Large intestine (tissue), 3 donors: ENCODE results near the gene DUSP12. TPM values are rescaled to one million over a fixed set of nuclear protein-coding genes. Genes with fewer than 3 reads are reported as not detected.
A peak's percentile ranks its signal among the peaks of the same experiment; 100 is the strongest.
"Not testable (repeated sequence)": the region's sequence is repeated elsewhere in the genome, so short reads cannot be mapped to it uniquely, and the experiment has no call there.

Source experiments
- DNase-seq, 2 donors: peaks; one replicate each; pipeline versions ENCODE4 v3.0.0 to v3.0.0-alpha.2; 2013
- H3K27ac ChIP-seq: one replicate; pipeline ENCODE4 v1.5.1; 2013; ENCODE audit warnings: low read length
- H3K27me3 ChIP-seq: 2 replicates; pipeline ENCODE4 v1.6.1; 2013; ENCODE audit warnings: low read length; ENCODE audit not compliant: control insufficient read depth, insufficient read depth
- H3K36me3 ChIP-seq: 2 replicates; pipeline ENCODE4 v1.6.1; 2013; ENCODE audit warnings: low read length; ENCODE audit not compliant: control insufficient read depth, insufficient read depth
- H3K4me1 ChIP-seq: one replicate; pipeline ENCODE4 v1.6.1; 2013; ENCODE audit warnings: low read length; ENCODE audit not compliant: control insufficient read depth, insufficient read depth
- H3K4me3 ChIP-seq: one replicate; pipeline ENCODE4 v1.5.1; 2013; ENCODE audit warnings: low read length
- H3K9me3 ChIP-seq: one replicate; pipeline ENCODE4 v1.6.1; 2013; ENCODE audit warnings: mild to moderate bottlenecking, low read depth, low read length, moderate library complexity; ENCODE audit not compliant: control insufficient read depth
- WGBS: methylation state at CpG from one replicate; pipeline ENCODE4 v1.1.5; 2013; ENCODE audit warnings: low lambda C conversion rate; ENCODE audit not compliant: insufficient coverage; 5-methylcytosine and 5-hydroxymethylcytosine counted together
- polyA plus RNA-seq: library from polyadenylated mRNA; unstranded; fragments of 120-200 nt; gene quantifications from one replicate; pipeline ENCODE4 v1.2.1, GENCODE V29; 2013

Gene DUSP12
- polyA plus RNA-seq, 1 donor = 33.8 TPM

DNA sequence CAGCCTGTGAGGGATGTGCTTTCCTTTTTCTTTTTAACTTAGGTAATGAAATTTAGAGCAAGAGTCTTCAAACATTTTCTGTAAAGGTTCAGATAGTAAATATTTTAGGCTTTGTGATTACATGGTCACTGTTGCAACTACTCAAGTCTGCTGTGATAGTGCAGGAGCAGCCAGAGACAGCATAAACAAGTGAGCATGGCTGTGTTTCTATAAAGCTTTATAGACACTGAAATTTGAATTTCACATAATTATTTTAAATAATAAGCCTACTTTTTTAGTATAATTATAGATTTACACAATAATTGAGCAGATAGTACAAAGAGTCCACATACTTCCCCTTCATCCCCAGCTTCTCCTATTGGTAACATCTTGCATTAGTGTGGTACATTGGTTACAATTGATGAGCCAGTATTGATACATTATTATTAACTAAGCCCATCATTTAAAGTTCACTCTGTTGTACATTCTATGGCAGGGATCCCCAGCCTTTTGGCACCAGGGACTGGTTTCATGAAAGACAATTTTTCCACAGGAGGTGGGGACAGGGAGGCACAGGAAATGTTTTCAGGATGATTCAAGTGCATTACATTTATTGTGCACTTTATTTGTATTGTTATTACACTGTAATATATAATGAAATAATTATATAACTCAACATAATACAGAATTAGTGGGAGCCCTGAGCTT is 19.5 kb downstream of the DUSP12 start:
- Histone ChIP-seq H3K4me1 (peaks cover 3% of the 10 kb centered on the region), H3K4me3 (no peak overlapping the region), H3K9me3 (no peaks in the 10 kb centered on the region), H3K27me3 (no peaks in the 10 kb centered on the region), H3K36me3 (no peaks in the 10 kb centered on the region), H3K27ac (no peak overlapping the region)
- no peak for DNase-seq

- not testable (repeated sequence) for H3K4me3 ChIP-seq, H3K36me3 ChIP-seq, DNase-seq, H3K27ac ChIP-seq, H3K4me1 ChIP-seq, H3K27me3 ChIP-seq, H3K9me3 ChIP-seq
- WGBS = no CpG with 5 or more reads among the region's 5 CpGs
Measured at GRCh38 chr1:161769673-161770045, 20.1 kb downstream of the DUSP12 start.

DNA sequence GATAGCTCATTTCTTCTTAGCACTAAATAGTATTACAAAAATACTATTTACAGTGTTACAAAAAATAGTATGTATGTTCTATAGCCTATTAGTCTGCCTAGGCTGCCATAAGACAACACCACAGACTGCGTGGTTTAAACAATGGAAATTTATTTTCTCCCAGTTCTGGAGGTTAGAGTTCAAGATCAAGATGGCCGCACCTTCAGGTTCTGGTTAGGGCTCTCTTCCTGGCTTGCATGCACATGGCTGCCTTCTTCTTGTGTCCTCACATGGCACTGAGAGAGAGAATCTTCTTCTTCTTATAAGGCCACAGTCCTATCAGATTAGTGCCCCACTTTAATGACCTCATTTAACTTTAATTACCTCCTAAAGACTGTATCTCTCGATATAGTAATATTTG is 20.7 kb downstream of the DUSP12 start:
- H3K4me3 ChIP-seq = no peak overlapping the region
- no CpG with 5 or more reads among the region's 3 CpGs for WGBS
- no peaks in the 10 kb centered on the region for H3K9me3 ChIP-seq
- H3K36me3 ChIP-seq = no peaks in the 10 kb centered on the region
- H3K4me1 ChIP-seq = peaks cover 3% of the 10 kb centered on the region
- no peak overlapping the region for H3K27ac ChIP-seq
- DNase-seq = no peak
- H3K27me3 ChIP-seq = no peaks in the 10 kb centered on the region

- no peak overlapping the region for H3K4me3 ChIP-seq
- no peak for DNase-seq
- H3K36me3 ChIP-seq = no peaks in the 10 kb centered on the region
- H3K27ac ChIP-seq = no peak overlapping the region
- H3K27me3 ChIP-seq = no peaks in the 10 kb centered on the region
- peaks cover 3% of the 10 kb centered on the region for H3K4me1 ChIP-seq
- no peaks in the 10 kb centered on the region for H3K9me3 ChIP-seq
- WGBS = 80% methylated on average over 1 of the region's 5 CpGs
Measured at GRCh38 chr1:161771161-161771560, 21.6 kb downstream of the DUSP12 start.

DNA sequence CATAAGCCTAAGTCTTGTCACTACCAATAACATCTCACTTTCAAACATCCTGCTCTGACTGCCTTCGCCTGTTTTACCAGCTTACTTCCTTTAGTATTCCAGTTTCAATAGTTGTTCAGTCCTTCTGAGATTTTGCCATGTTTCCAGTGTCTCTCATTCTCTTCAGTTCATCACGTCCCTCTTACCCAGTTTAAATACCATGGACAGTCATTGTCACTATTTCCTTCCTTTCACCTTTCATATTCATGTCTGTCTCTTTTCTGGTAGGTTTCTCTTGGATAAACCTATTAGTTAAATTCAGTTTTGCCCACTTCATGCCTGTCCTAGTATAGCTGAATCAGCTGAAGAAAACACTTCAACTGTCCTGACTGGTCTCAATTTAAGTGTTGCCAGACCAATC is 22.4 kb downstream of the DUSP12 start:
- H3K9me3 ChIP-seq = no peaks in the 10 kb centered on the region
- no peak overlapping the region for H3K4me3 ChIP-seq
- H3K27ac ChIP-seq = no peak overlapping the region
- DNase-seq = no peak
- no peaks in the 10 kb centered on the region for H3K36me3 ChIP-seq
- peaks cover 2% of the 10 kb centered on the region for H3K4me1 ChIP-seq
- WGBS = 82% methylated on average over 1 of the region's 2 CpGs
- no peaks in the 10 kb centered on the region for H3K27me3 ChIP-seq

- Histone ChIP-seq H3K27me3 (no peaks in the 10 kb centered on the region), H3K4me1 (no peaks in the 10 kb centered on the region), H3K4me3 (no peak overlapping the region), H3K36me3 (no peaks in the 10 kb centered on the region), H3K27ac (no peak overlapping the region), H3K9me3 (no peaks in the 10 kb centered on the region)
- peak in 1 of 2 donors; percentile 17 for DNase-seq
Measured at GRCh38 chr1:161772397-161772796, 22.8 kb downstream of the DUSP12 start.

DNA sequence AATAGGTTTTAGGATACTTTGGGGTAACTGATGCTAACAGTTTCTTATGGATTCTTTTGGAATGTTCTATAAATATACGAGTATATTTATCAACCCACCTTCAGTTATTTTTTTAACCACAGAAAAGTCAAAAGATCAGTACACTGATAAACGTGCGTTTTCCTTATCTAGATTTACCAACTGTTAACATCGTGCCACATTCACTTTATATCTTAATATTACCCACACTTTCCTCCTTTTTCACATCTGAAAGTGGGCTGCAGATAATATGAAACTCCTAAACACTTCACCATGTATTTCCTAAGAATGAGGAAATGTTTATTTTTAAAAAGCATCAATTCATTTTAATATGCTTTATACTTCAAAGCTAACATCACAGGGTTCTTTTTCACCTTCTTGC is 24.2 kb downstream of the DUSP12 start:
- H3K9me3 ChIP-seq = no peaks in the 10 kb centered on the region
- no peak overlapping the region for H3K4me3 ChIP-seq
- H3K27me3 ChIP-seq = no peaks in the 10 kb centered on the region
- no peak for DNase-seq
- H3K36me3 ChIP-seq = no peaks in the 10 kb centered on the region
- WGBS = no CpG with 5 or more reads among the region's 4 CpGs
- H3K27ac ChIP-seq = no peak overlapping the region
- no peaks in the 10 kb centered on the region for H3K4me1 ChIP-seq

- WGBS = no CpG with 5 or more reads among the region's 2 CpGs
- no peak overlapping the region for H3K4me3 ChIP-seq
- no peak for DNase-seq
- no peaks in the 10 kb centered on the region for H3K4me1 ChIP-seq
- H3K36me3 ChIP-seq = peaks cover 3% of the 10 kb centered on the region
- H3K9me3 ChIP-seq = no peaks in the 10 kb centered on the region
- H3K27ac ChIP-seq = no peak overlapping the region
- H3K27me3 ChIP-seq = no peaks in the 10 kb centered on the region
Measured at GRCh38 chr1:161777261-161777660, 27.7 kb downstream of the DUSP12 start.

DNA sequence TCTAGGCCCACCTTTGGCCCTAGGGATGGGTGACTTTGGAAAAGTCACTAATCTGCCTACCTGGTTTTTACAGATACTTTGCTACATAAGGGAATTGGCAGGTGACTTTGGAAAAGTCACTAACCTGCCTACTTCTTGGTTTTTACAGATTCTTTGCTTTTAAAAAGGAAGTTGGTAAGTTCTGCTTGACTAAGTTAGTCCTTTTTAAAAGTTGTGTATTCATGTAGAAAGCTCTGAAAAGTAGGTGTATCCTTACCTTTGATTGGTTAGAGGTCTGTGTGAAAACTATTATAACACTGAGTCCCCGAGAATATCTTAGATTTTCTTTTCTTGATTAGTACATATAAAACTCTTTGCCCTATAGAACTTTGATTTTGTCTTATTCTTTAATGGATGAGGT is 28.9 kb downstream of the DUSP12 start:
- no CpG with 5 or more reads among the region's 1 CpG for WGBS
- H3K4me1 ChIP-seq = no peaks in the 10 kb centered on the region
- no peak overlapping the region for H3K27ac ChIP-seq
- no peak overlapping the region for H3K4me3 ChIP-seq
- H3K27me3 ChIP-seq = no peaks in the 10 kb centered on the region
- no peaks in the 10 kb centered on the region for H3K9me3 ChIP-seq
- peaks cover 8% of the 10 kb centered on the region for H3K36me3 ChIP-seq
- DNase-seq = no peak

DNA sequence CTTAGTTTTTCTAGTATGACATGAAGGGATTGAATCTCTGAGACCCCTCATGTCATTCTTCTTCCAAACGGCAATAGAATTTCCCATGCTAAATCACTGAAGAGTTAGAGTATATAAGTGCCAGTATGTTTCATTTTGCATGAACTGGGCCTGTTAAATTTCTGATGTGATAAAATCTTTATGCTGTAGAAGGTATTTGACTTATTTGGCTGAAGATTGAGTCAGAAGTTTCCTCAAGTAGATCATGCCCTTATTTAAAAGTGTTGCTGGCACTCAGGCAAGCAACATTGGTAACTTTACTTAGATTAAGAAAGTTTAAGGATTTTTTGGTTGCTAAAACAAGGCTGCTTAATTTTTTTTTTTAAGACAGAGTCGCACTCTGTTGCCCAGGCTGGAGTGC is 29.8 kb downstream of the DUSP12 start:
- H3K27ac ChIP-seq = no peak overlapping the region
- H3K27me3 ChIP-seq = no peaks in the 10 kb centered on the region
- no peak for DNase-seq
- H3K4me1 ChIP-seq = no peaks in the 10 kb centered on the region
- no CpG with 5 or more reads among the region's 2 CpGs for WGBS
- H3K9me3 ChIP-seq = no peaks in the 10 kb centered on the region
- H3K36me3 ChIP-seq = peaks cover 14% of the 10 kb centered on the region
- no peak overlapping the region for H3K4me3 ChIP-seq

- H3K27ac ChIP-seq = no peak overlapping the region
- H3K27me3 ChIP-seq = no peaks in the 10 kb centered on the region
- no peaks in the 10 kb centered on the region for H3K9me3 ChIP-seq
- H3K4me1 ChIP-seq = no peaks in the 10 kb centered on the region
- peaks cover 20% of the 10 kb centered on the region for H3K36me3 ChIP-seq
- no peak for DNase-seq
- H3K4me3 ChIP-seq = no peak overlapping the region
Measured at GRCh38 chr1:161781995-161782394, 32.4 kb downstream of the DUSP12 start.
